OCI-LY3 (cell line): ENCODE results near the gene ME1.

Experiments used
- EZH2phosphoT487 ChIP-seq: fragments of 200-600 bp; shearing (Covaris generic); IDR thresholded peaks from 2 replicates; pipeline ENCODE4 v1.6.1; 2018; ENCODE audit warnings: antibody characterized with exemption, mixed run types, low read depth
- TF ChIP-seq, protein P1 (sequence below): fragments of 200-600, 300-600 bp; sonication (generic); IDR thresholded peaks from 2 replicates; pipeline ENCODE4 v1.5.1; 2014; ENCODE audit warnings: antibody characterized with exemption, low read length, low read depth

DNA sequence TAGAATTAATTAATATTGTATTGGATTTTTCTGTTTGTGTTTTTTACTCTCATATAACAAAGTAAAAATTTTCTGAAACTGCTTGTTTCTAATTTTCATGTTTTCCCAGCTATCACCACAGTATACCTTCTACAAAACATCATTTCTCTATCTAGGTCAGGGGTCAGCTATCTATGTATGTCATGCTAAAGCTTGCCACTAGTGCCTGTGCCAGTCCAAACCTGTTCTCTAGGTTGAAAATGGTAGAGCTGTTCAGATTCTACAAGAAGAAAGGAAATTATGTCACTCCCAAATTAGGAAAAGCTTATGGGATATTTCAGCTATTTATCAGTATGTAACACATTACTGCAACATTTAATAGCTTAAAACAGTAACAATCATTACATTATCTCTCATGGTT lies 5.8 kb upstream of the ME1 start:
- TF ChIP-seq, protein P1, sequence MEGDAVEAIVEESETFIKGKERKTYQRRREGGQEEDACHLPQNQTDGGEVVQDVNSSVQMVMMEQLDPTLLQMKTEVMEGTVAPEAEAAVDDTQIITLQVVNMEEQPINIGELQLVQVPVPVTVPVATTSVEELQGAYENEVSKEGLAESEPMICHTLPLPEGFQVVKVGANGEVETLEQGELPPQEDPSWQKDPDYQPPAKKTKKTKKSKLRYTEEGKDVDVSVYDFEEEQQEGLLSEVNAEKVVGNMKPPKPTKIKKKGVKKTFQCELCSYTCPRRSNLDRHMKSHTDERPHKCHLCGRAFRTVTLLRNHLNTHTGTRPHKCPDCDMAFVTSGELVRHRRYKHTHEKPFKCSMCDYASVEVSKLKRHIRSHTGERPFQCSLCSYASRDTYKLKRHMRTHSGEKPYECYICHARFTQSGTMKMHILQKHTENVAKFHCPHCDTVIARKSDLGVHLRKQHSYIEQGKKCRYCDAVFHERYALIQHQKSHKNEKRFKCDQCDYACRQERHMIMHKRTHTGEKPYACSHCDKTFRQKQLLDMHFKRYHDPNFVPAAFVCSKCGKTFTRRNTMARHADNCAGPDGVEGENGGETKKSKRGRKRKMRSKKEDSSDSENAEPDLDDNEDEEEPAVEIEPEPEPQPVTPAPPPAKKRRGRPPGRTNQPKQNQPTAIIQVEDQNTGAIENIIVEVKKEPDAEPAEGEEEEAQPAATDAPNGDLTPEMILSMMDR, result no peak
- TF ChIP-seq EZH2phosphoT487, result no peak
